GM18507 (cell line): ENCODE measurements around the gene DHRS1.
"Not testable (repeated sequence)": the region's sequence is repeated elsewhere in the genome, so short reads cannot be mapped to it uniquely, and the experiment has no call there.

Experiments used
- DNase-seq: peaks from one replicate; pipeline ENCODE4 v3.0.0; 2011; ENCODE audit warnings: low read depth; ENCODE audit not compliant: insufficient read length; ENCODE audit errors: extremely low spot score
- FAIRE-seq: peaks from 2 replicates; lab custom pipeline; 2011; peaks lifted over from hg19 to GRCh38; lab: Jason Lieb, UNC

Gene DHRS1

DNA sequence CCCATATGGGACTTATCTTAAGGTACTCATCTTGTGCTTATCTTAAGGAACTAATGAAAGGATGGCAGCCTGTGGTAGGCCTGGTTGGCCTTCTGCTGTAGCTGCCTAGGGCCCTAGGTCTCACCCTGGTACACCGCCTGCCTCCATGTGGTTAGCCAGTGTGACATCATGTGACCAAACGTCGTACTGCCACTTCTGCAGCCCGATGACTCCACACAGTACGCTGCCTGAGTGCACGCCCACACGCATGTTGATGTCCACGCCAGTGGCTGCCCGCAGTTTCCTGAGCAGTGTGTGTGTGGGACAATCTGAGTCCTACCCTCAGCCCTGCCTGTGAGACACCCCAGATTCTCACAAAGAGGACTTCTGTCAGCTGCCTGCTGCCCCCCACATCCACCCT, 30.2 kb upstream of the DHRS1 start:
- FAIRE-seq, result no peak
- DNase-seq, result no peak

DNA sequence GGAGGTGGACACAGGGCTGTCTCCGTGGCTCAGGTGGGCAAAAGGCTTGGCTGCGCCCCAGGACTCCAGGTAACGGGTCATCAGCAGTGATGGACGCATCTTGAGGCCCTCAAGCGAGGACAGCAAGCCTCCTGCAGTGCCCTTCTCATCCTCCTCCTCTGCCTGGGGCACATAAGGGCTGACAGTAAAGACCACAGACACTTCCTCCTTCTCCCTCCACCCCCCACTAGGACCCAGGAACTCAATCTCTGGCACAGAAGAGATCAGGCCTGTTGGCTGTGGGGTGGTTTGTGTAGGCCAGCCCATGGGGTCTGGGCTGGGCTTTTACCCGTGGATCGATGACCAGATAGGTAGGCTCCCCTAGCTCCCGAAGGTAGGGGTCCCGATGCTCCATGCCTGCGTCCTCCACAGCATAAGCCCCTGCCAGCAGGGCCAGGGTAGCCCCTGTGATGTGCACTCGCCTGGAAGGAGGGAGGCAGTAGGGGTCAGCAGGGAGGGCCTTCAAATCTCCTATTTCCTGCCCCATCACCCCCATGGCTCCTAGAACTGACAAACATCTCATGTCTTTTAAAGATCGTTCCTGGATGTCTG, 29.6 kb upstream of the DHRS1 start:
- no peak for FAIRE-seq
- no peak for DNase-seq

DNA sequence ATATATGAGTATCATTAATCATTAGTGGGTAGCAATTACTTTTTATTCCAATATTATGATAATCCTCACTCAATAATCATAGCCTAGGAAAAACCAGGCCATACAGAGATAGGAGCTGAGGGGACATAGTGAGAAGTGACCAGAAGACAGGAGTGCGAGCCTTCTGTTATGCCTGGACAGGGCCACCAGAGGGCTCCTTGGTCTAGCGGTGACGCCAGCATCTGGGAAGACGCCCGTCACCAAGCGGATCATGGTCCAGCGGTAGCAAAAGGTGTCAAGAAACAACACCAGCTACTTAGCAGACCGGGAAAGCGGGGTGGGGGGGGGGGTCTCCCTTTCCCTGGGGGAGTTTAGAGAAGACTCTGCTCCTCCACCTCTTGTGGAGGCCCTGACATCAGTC, 28.3 kb upstream of the DHRS1 start:
- not testable (repeated sequence) for DNase-seq
- peak; percentile 48 for FAIRE-seq

DNA sequence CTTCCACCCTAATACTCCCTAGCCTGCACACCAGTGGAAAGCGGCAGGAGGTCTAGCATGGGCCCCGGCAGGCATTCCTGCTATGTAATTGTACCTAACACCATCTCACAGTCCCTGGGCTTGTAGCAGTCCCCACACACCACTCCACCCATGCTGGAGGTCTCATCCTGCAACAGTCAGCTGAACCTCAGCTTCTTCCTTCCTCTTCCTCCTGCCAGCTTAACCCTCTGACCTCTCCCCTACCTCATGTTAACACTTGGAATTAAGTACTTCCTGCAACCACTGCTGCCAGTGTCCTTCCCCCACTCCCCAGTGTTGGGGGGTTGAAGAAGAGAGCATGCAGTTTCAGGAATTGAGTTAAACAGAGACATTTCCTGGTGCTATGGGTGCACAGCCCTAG, 27.7 kb upstream of the DHRS1 start:
- no peak for DNase-seq
- FAIRE-seq, result no peak

DNA sequence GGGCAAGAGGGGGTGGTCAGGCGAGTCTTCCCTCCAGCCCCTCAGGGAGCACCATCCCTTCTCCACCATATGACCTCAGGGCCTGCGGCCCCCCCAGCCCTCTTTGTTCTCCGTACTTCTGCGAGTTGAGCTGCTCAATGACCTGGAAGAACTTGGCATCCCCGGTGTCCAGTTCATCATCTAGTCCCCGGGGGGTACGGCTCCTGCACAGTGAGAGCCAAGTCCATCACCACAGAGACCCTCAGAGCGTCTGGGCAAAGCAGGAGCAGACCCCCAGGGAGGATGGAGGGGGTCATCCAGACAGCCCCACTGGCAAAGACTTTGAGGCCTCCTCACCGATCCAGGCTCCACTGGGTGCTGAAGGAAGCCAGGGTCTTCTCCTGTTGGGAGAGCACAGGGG, 26.4 kb upstream of the DHRS1 start:
- FAIRE-seq (no peak), DNase-seq (no peak)

DNA sequence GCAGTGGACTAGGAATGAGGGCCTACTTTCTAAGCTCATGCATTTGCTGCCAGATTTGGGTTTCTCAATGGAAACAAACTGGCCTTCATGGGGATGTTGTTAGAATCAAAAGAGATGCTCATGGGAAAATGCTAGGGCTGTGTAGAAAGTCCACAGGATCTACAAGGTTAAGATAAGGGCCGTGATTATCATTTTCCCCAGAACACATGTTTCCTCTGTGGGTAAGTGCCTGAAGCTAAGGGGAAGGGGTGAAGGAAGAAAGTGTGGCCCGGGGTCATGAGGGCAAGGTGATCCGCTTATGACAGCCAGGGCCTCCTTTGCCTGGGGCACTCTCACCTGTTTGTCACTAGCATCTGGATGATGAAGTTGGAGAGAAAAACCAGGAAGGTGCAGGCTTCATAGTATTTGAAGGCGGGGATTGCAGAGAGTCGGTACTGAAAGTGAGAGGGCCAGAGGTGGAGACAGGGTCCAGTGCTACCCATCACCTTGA, 25.5 kb upstream of the DHRS1 start:
- FAIRE-seq (no peak), DNase-seq (no peak)

DNA sequence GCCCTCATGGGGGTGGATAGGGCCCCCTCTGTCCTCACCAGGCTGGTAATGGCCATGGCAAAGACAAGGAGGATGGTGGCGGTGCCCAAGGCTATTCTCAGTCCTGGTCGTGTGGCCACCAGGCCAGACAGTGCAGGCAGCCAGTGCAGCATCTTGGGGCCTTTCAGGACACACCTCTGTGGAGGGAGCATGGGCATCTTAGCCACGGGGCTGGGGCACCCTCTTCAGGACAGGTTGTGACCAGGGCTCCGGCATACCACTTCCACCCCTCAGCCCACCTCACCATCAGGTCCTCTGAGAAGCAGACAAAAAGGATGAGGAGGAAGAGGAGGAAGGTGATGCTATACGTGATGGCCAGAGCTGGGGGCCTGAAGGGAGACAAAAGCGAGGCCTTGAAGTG, 24.4 kb upstream of the DHRS1 start:
- FAIRE-seq (no peak), DNase-seq (no peak)

DNA sequence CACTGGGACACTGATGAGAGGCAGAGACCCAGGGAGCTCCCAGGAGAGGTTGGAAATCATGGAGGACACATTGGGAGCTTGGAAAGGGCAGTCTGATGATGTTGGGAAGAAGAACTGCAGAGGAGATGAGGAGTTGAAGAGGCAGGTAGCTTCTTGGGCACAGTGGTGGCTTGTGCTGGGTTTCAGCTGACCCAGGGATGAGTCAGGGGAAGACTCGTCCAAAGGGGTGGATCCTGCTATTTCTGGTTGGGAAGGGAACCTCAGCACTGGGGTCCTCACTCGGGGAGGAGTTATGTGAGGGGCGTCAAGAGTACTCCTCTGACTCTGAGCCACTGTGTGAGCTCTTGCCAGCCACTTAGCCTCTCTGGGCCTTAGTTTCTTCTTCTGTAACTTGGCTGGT, 23.8 kb upstream of the DHRS1 start:
- FAIRE-seq (no peak), DNase-seq (no peak)

DNA sequence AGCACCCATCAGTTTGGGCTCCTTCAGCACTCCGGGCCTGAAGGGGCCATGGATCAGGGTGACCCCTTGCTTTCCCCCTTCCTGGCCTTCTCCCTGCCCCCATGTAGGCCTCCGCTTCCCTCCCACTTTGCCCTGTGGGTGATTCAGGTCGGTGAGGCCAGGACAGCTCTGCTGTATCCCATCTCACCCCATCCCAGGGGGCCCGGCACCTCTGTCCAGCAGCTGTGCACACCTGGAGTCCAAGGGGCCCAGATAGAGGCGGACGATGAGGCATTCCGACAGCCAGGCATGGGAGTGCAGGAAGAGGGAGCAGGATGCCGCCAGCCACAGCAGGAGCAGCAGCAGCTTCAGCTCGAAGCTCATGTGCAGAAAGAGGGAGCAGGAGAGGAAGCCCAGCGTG, 23.1 kb upstream of the DHRS1 start:
- DNase-seq (no peak), FAIRE-seq (no peak)

DNA sequence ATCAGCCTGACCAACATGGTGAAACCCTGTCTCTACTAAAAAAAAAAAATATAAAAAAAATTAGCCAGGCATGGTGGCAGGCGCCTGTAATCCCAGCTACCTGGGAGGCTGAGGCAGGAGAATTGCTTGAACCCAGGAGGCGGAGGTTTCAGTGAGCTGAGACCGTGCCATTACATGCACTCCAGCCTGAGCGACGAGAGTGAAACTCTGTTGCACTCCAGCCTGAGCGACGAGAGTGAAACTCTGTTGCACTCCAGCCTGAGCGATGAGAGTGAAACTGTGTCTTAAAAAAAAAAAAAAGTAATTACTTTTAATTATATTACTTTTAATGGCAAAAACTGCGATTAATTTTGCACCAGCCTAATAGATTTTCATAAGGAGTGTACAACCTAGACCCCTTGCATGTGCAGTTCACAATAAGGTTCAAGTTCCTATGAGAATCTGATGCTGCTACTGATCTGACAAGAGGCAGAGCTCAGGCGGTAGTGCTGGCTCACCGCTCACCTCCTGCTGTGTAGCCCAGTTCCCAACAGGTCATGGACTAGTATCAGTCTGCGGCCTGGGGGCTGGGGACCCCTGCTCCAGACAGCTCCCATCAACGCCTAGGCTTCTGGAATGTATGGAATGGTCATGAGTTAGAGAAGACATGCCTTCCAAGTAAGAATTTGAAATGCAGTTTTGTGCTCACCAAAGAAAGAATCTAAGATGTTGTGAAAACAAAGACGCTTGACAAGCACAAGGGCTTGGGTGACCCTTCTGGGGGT, 21.8 kb upstream of the DHRS1 start:
- FAIRE-seq (no peak), DNase-seq (no peak)

DNA sequence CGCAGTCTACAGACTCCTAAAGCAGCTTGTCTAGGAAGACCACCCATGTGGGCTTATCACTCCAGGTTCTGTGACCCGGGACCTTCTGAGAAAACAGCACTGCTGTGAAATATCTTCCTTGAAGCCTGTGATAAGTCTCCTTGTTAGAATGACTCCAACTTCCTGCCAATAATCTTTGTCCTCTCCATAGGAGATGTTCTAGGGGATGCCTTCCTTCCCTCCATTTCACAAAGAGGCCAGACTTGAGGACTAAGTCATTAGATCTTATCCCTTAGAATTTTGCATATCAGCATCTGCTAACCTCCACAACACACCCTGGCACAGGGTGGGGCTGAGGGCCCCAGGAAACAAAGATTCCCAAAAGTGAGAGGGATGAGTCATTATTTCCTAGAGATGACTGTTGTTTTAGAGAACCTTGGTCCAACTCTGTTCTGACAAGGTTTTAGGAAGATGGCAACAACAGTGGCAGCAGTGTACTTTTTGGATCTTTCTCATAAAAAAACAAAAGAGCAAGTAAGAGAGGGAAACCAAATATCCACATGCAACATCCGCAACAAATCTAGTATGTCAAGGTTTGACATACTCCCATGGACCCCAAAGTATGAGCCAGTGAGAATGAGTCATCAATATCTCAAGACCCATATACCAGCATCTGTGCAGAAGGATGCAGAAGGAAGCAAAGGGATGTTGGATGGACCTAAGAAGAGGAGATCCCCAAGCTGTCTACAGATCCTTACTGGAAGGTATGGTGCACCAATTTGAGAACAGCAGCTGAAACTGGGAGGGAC, 17.8 kb upstream of the DHRS1 start:
- no peak for FAIRE-seq
- no peak for DNase-seq

DNA sequence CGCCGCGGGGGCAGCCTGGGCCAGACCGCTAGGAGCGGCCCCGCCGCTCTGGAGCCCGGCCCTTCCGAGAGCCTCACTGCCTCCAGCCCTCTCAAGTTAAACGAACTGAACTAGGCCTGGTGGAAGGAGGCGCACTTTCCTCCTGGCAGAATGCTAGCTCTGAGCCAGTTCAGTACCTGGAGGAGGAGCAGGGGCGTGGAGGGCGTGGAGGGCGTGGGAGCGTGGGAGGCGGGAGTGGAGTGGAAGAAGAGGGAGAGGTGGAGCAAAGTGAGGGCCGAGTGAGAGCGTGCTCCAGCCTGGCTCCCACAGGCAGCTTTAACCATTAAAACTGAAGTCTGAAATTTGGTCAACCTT, 17.0 kb upstream of the DHRS1 start:
- no peak for FAIRE-seq
- no peak for DNase-seq

DNA sequence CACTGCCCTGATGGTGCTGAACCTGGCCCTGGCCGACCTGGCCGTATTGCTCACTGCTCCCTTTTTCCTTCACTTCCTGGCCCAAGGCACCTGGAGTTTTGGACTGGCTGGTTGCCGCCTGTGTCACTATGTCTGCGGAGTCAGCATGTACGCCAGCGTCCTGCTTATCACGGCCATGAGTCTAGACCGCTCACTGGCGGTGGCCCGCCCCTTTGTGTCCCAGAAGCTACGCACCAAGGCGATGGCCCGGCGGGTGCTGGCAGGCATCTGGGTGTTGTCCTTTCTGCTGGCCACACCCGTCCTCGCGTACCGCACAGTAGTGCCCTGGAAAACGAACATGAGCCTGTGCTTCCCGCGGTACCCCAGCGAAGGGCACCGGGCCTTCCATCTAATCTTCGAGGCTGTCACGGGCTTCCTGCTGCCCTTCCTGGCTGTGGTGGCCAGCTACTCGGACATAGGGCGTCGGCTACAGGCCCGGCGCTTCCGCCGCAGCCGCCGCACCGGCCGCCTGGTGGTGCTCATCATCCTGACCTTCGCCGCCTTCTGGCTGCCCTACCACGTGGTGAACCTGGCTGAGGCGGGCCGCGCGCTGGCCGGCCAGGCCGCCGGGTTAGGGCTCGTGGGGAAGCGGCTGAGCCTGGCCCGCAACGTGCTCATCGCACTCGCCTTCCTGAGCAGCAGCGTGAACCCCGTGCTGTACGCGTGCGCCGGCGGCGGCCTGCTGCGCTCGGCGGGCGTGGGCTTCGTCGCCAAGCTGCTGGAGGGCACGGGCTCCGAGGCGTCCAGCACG, 16.4 kb upstream of the DHRS1 start:
- no peak for FAIRE-seq
- no peak for DNase-seq

DNA sequence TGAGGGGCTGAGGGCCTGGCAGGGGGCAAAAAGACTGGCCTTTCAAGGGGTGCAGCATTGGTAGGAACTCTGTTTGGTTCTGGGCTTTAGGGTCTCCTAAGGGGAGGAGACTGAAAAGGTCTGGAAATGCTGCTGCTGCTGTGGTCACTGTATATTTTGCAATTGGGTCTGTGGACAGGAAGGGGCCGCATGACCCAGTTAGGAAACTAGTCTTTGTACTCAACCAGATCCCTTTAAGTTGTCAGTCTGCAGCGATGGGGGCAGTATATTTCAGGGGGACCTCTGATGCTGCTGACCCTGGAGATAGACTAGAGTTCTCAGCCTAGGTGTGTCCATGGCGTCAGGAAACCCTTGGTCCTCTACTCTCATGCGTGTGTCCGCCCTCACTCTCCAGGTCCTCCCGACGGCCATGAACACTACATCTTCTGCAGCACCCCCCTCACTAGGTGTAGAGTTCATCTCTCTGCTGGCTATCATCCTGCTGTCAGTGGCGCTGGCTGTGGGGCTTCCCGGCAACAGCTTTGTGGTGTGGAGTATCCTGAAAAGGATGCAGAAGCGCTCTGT, 15.7 kb upstream of the DHRS1 start:
- no peak for DNase-seq
- FAIRE-seq, result no peak

DNA sequence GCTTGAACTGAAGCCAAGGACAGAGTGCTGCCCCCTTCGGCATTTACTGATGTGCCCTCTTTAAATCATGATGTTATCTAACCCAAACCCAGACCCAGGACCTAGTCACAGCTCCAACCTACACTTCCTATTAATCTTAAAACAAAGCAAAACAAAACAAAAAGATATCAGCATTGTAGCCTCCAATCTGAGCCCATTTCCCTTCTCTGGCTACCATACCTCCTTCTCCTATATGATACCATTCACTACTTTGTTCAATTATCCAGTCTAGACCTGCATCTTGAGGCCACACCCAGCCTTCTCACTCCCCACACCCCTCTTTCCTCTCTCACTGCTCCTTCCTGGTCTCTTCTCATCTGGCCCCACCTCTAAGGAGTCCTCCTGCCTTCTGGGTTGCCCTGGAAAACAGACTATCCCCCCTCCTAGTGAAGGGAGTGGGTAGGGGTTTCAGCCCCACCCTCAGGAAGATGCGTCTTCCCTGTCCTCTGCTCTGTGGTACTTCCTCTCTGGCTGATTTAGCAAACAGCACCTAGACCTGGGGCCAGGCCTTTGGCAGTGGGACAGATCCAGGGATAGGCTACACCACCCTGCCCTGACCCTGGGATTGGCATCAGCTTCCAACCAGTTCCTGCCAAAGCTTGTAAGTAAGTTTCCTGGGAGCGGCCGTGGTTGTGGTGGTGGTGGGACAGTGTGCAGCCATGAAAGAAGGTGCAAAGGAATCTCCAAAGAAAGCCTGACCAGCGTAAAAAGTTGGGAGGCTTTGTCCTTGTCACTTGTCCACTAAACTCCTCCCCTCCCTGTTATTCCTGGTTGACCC, 15.0 kb upstream of the DHRS1 start:
- DNase-seq (no peak), FAIRE-seq (no peak)

DNA sequence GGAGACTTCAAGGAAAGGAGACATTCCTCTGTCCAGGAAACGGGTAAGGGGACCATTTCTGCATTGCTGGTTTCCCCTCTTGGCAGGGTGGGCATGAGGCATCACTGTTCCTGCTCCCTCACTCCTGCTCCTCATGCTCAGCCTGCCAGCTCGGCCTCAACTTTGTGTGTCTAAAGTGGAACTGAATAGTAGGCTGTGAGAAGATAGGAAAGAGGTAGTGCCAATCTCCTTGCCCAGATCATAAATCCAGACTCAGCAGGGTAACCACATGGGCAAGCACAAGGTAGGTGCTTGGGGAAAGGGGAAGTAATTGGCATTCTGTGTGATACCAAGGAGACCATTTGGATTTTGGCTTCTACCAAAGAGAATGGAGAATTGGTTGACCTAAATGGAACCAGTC, 14.3 kb upstream of the DHRS1 start:
- no peak for DNase-seq
- no peak for FAIRE-seq

DNA sequence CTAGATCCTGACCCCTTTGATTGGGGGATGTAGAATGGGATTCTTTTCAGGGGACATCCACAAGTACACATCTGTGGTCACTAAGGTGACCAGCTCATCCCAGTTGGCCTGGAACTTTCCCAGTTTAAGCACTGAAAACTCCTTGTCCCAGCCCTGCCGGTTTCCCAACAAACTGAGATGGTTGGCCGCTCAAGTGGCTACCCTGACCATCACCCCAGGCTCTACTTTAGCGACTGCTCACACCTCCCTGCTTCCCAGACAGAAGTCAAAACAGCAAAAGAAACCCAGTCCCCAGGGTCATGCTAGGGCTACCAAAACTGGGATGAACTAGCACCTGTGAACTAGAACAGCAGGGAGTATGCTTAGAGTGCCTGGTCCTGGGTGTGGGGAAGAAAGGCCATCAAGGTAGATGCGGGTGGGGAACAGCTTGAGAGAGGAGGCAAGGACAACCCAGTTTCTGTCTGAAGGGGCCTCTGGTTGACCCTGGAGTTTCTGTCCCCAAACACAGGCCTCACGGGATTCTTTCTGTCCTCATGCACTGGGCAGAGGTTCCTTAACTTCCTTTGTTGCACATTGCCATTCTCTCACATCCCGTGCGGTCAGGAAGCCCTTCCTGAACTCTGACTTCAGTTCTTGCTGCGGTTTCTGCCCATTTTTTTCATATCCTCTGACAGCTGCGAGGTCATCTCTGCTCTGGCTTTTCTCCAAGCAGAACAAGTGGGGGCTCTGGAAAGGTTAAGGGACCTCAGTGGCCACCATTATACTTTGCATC, 13.3 kb upstream of the DHRS1 start:
- FAIRE-seq (peak; percentile 64), DNase-seq (no peak)
